Astrocyte of the cerebellum (primary cell): ENCODE data around the gene DDB1.

Experiments
- DNase-seq: peaks from one replicate; pipeline ENCODE4 v3.0.0-alpha.2; 2011; ENCODE audit warnings: low read depth
- H3K4me3 ChIP-seq: 2 replicates; pipeline ENCODE4 v1.5.1; 2011; ENCODE audit warnings: mild to moderate bottlenecking, low read depth, low read length, moderate library complexity
- in situ Hi-C: cut with HindIII; loops from 2 replicates; pipeline ENCODE4 v1.10.0; 2017; ENCODE audit warnings: low sequenced_read_pairs
- TF ChIP-seq, protein P1 (sequence below): IDR thresholded peaks from 2 replicates; pipeline ENCODE4 v1.5.1; 2012; ENCODE audit warnings: low read length, low read depth, moderate library complexity, mild to moderate bottlenecking; ENCODE audit errors: missing control alignments

DDB1 gene

DNA sequence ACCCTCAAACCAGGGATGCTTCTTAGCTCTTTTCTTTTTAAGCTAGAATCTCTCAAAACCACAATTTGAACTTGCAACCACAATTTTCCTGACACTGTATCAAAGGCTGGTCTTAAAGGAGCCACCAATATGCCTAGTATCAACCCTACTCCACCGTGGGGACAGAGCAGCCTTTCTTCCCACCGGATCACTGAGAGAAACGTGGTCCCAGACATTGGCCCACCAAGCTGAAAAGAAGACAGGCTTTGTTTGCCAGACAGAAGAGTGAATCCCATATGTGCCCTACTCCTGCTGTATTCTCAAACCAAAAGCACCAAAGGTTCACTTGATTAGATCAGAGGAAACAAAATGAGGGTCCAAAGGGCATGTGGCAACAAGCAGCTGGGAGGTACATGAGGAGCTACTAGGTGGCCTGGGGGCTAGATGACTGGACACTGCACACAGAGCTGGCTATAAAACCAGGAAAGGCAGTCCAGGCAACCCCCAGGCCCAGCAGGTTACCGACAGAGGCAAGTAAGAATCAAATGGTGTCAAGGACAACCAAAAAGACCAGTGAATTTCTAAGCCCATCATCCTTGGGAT lies 34.2 kb downstream of the DDB1 start:
- no peak for DNase-seq
- H3K4me3 ChIP-seq, result no peak overlapping the region
- TF ChIP-seq, protein P1, sequence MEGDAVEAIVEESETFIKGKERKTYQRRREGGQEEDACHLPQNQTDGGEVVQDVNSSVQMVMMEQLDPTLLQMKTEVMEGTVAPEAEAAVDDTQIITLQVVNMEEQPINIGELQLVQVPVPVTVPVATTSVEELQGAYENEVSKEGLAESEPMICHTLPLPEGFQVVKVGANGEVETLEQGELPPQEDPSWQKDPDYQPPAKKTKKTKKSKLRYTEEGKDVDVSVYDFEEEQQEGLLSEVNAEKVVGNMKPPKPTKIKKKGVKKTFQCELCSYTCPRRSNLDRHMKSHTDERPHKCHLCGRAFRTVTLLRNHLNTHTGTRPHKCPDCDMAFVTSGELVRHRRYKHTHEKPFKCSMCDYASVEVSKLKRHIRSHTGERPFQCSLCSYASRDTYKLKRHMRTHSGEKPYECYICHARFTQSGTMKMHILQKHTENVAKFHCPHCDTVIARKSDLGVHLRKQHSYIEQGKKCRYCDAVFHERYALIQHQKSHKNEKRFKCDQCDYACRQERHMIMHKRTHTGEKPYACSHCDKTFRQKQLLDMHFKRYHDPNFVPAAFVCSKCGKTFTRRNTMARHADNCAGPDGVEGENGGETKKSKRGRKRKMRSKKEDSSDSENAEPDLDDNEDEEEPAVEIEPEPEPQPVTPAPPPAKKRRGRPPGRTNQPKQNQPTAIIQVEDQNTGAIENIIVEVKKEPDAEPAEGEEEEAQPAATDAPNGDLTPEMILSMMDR, result no peak
- in situ Hi-C loops, result no loop called here

GRCh38 chr11:61297746-61298145 lies 35.2 kb downstream of the DDB1 start:
- TF ChIP-seq, protein P1, result no peak
- peak; percentile 97 for DNase-seq
- H3K4me3 ChIP-seq, result no peak overlapping the region
- in situ Hi-C loops, result no loop called here

- TF ChIP-seq, protein P1, result no peak
- DNase-seq, result no peak
- H3K4me3 ChIP-seq, result no peak overlapping the region
- in situ Hi-C loops, result no loop called here
Observed at GRCh38 chr11:61297341-61297740, 35.6 kb downstream of the DDB1 start.

GRCh38 chr11:61295596-61295926 lies 37.3 kb downstream of the DDB1 start:
- TF ChIP-seq, protein P1, result no peak
- no peak overlapping the region for H3K4me3 ChIP-seq
- in situ Hi-C loops, result no loop called here
- no peak for DNase-seq

GRCh38 chr11:61294717-61295595 lies 37.9 kb downstream of the DDB1 start, which contains the start of gene VWCE:
Gene VWCE, minus strand, starts transcription at chr11:61295316. Its CDS starts 279 bp downstream, at chr11:61295037.
- no peak for DNase-seq
- TF ChIP-seq, protein P1, result peak; percentile 32
- H3K4me3 ChIP-seq, result peak within 1 kb of the TSS; percentile 43
- in situ Hi-C loops, result no loop called here

GRCh38 chr11:61293867-61294716 lies 38.8 kb downstream of the DDB1 start:
- in situ Hi-C loops, result no loop called here
- no peak for DNase-seq
- H3K4me3 ChIP-seq, result peak overlapping the region; percentile 43

More at GRCh38 chr11:61293867-61294716, 38.8 kb downstream of the DDB1 start:
- TF ChIP-seq, protein P1, result no peak
